T-helper 17 cell (primary cell): ENCODE results near the gene GSG1L2. TPM values are rescaled to one million over a fixed set of nuclear protein-coding genes. Genes with fewer than 3 reads are reported as not detected.

Experiments used
- ATAC-seq: fragments of 150-1000 bp; cut with Tn5 transposase; 2 replicates; pipeline ENCODE4 v1.10.0; 2021; ENCODE audit warnings: mild to moderate bottlenecking, moderate library complexity
- DNase-seq, 3 donors: peaks; one replicate each; pipeline versions ENCODE4 v3.0.0 to v3.0.0-alpha.2; 2020 to 2021
- H3K9me3 ChIP-seq: one replicate; pipeline ENCODE4 v1.7.0; 2013; ENCODE audit warnings: low read length, mild to moderate bottlenecking; ENCODE audit not compliant: control insufficient read depth, poor library complexity, severe bottlenecking
- H3K27ac Mint-ChIP-seq: one replicate; pipeline ENCODE4 v1.8.0; 2022; ENCODE audit warnings: mild to moderate bottlenecking, moderate library complexity, mixed read lengths
- H3K27me3 Mint-ChIP-seq: one replicate; pipeline ENCODE4 v1.8.0; 2022; ENCODE audit warnings: mixed read lengths
- H3K36me3 Mint-ChIP-seq: one replicate; pipeline ENCODE4 v1.8.0; 2022; ENCODE audit warnings: low read depth, mixed read lengths
- H3K4me1 Mint-ChIP-seq: one replicate; pipeline ENCODE4 v1.8.0; 2022; ENCODE audit warnings: mild to moderate bottlenecking, mixed read lengths
- H3K4me3 Mint-ChIP-seq: one replicate; pipeline ENCODE4 v1.8.0; 2022; ENCODE audit warnings: mild to moderate bottlenecking, moderate library complexity, mixed read lengths
- total RNA-seq, 4 donors: library from RNA in 2 of 4; stranded (reverse) in 2 of 4; gene quantifications; one replicate each; pipeline ENCODE4 v1.2.3 and lab custom pipeline; 2022 to 2026

GSG1L2 gene
- total RNA-seq (not detected), total RNA-seq (lab: John Stamatoyannopoulos, UW) (0 reads per million in 2 donors)

DNA sequence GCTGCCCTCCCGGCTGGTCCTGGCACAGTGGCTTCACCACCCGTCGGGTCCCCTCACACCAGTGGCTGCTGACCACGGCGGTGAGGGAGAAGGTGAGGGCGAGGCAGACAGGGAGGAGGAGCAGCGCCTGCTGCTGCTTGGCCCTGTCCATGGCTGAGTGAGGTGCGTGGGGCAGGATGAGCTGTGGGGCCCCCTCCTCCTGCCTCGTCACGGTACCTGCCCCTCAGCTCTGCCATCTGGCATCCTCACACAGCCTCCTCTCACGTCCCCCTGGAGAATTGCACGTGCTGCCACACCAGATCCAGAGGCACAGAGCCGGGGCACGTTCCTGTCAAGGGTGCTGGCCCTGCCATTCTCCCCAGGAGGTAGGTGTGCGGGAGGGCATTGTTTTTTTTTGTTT, at the start of gene GSG1L2:
Gene GSG1L2 (minus strand): TSS at position 159 of the 400 bp plus-strand sequence. CDS start 8 bp downstream, at position 151.
- Mint-ChIP-seq H3K27ac (no peak within 1 kb of the TSS), H3K4me3 (no peak within 1 kb of the TSS), H3K27me3 (peaks cover 44% of the 10 kb centered on the region), H3K4me1 (peaks cover 2% of the 10 kb centered on the region), H3K36me3 (peaks cover 3% of the 10 kb centered on the region)
- no peaks in the 10 kb centered on the region for H3K9me3 ChIP-seq
- ATAC-seq = no peak
- DNase-seq = no peak

DNA sequence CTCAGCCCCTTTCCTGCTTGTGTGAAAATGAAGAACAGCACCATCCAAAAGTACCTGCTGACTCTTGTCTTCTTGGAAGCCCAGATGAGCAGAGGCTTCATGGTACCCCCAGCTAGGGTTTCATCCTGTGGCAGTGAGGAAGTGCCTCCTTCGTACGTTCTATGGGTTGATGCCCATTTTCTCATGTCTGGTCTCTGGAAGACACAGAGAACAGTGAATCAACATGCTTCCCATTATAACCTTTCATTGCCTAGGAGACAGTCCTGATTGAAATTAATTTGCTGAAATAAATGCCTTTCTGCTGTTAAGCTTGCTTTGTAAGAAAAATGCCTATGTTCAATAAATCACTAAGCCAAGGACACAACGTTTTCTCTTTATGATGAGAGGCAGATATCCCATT, 46.7 kb upstream of the GSG1L2 start:
- Mint-ChIP-seq H3K36me3 (no peaks in the 10 kb centered on the region), H3K27me3 (peaks cover 16% of the 10 kb centered on the region), H3K4me3 (no peak overlapping the region), H3K4me1 (no peaks in the 10 kb centered on the region), H3K27ac (no peak overlapping the region)
- H3K9me3 ChIP-seq = no peaks in the 10 kb centered on the region
- DNase-seq = no peak
- no peak for ATAC-seq

DNA sequence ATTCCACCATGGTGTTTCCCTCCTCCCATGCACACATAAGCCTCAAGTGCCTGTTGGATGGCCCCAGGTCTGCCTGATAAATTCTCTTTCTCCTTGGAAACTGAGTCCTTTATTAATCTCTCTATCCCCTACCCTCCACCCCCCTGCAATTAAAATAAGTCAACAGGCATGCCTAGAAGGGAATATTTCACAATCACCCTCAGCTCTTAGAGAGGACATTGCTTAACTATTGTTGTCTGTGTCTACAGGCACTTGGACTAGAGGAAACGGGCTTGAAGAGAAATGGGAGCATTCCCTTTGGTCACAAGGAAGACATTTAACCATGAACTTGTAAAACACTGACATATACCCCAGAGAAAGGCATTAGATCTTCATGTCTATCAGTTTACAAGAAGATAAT, 43.7 kb upstream of the GSG1L2 start:
- ATAC-seq = no peak
- Mint-ChIP-seq H3K27ac (no peak overlapping the region), H3K4me3 (no peak overlapping the region), H3K4me1 (no peaks in the 10 kb centered on the region), H3K36me3 (no peaks in the 10 kb centered on the region), H3K27me3 (peaks cover 6% of the 10 kb centered on the region)
- no peaks in the 10 kb centered on the region for H3K9me3 ChIP-seq
- no peak for DNase-seq

DNA sequence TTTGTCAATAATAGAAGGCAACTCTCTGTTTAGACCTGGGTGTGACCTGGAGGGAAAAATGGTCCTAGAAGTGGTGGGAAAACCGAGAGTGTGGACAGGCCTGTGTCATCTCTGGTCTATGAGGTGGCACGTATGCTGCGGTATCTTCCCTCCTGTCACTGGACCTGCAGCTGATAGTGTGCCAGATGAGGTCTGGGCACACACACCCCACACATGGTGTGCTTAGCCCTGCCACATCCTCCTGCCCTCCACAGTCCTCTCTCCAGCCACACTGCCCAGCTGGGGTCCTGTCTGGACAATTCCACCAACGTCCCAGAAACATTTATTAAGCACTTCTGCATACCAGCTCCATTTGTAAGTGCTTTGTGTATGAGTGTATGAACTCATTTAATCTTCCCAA, 41.1 kb upstream of the GSG1L2 start:
- DNase-seq = no peak
- Mint-ChIP-seq H3K4me3 (no peak overlapping the region), H3K36me3 (no peaks in the 10 kb centered on the region), H3K27ac (no peak overlapping the region), H3K27me3 (peaks cover 6% of the 10 kb centered on the region), H3K4me1 (no peaks in the 10 kb centered on the region)
- no peak for ATAC-seq
- H3K9me3 ChIP-seq = no peaks in the 10 kb centered on the region

DNA sequence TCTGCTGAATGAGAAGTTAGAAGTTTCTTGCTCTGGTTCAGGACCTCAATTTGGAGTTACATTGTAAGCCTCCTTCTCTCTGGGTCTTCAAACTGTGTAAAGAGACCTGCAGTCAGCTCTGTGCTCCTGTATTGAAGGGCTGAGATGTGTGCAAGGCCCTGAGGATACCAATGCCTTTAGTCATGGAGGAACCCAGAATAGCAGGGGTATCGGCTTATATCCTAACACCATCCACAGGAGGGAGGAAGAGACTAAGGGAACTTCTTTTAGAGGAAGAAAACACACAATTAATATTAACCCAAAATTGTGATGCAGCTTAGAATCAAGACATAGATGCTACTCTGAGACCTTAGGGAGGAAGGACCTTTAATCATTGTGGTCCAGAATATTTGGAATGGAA, 40.3 kb upstream of the GSG1L2 start:
- no peak for ATAC-seq
- no peaks in the 10 kb centered on the region for H3K9me3 ChIP-seq
- Mint-ChIP-seq H3K27me3 (peaks cover 4% of the 10 kb centered on the region), H3K4me1 (no peaks in the 10 kb centered on the region), H3K36me3 (no peaks in the 10 kb centered on the region), H3K4me3 (no peak overlapping the region), H3K27ac (no peak overlapping the region)
- DNase-seq = no peak

- Mint-ChIP-seq H3K27me3 (no peaks in the 10 kb centered on the region), H3K4me3 (no peak overlapping the region), H3K27ac (no peak overlapping the region), H3K36me3 (no peaks in the 10 kb centered on the region), H3K4me1 (no peaks in the 10 kb centered on the region)
- no peak for ATAC-seq
- DNase-seq = no peak
- H3K9me3 ChIP-seq = no peaks in the 10 kb centered on the region
These were observed 39.0 kb upstream of the GSG1L2 start for GRCh38 chr17:9860851-9861250.

GRCh38 chr17:9859781-9860180, 37.9 kb upstream of the GSG1L2 start:
- DNase-seq = no peak
- H3K4me1 Mint-ChIP-seq = no peaks in the 10 kb centered on the region
- H3K36me3 Mint-ChIP-seq = no peaks in the 10 kb centered on the region
- no peak for ATAC-seq
- no peak overlapping the region for H3K27ac Mint-ChIP-seq
- H3K4me3 Mint-ChIP-seq = no peak overlapping the region
- no peaks in the 10 kb centered on the region for H3K27me3 Mint-ChIP-seq
- H3K9me3 ChIP-seq = no peaks in the 10 kb centered on the region

GRCh38 chr17:9855036-9855435, 33.2 kb upstream of the GSG1L2 start:
- ATAC-seq = no peak
- H3K4me1 Mint-ChIP-seq = no peaks in the 10 kb centered on the region
- H3K9me3 ChIP-seq = no peaks in the 10 kb centered on the region
- DNase-seq = no peak
- H3K27me3 Mint-ChIP-seq = peaks cover 10% of the 10 kb centered on the region
- H3K36me3 Mint-ChIP-seq = peaks cover 4% of the 10 kb centered on the region
- no peak overlapping the region for H3K27ac Mint-ChIP-seq
- no peak overlapping the region for H3K4me3 Mint-ChIP-seq

DNA sequence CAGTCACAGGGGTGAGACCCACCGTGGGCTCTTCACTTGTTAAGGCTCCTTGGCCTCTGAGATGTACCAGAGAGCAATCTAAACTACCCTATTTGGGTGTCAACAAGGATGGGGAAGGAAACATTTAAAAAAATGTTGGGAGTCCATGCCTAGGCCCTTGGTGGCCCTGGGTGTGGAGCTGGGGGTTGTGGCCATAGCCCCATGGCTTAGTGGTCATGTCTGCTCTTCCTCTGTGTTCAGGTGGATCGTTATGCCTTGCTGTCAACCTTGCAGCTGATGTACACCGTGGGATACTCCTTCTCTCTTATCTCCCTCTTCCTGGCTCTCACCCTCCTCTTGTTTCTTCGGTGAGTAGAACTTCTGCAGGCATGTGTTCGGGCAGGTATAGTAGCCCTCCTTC, 32.4 kb upstream of the GSG1L2 start:
- H3K9me3 ChIP-seq = no peaks in the 10 kb centered on the region
- no peaks in the 10 kb centered on the region for H3K4me1 Mint-ChIP-seq
- H3K27ac Mint-ChIP-seq = no peak overlapping the region
- no peak for DNase-seq
- peaks cover 10% of the 10 kb centered on the region for H3K27me3 Mint-ChIP-seq
- H3K36me3 Mint-ChIP-seq = peaks cover 4% of the 10 kb centered on the region
- H3K4me3 Mint-ChIP-seq = no peak overlapping the region
- ATAC-seq = no peak

DNA sequence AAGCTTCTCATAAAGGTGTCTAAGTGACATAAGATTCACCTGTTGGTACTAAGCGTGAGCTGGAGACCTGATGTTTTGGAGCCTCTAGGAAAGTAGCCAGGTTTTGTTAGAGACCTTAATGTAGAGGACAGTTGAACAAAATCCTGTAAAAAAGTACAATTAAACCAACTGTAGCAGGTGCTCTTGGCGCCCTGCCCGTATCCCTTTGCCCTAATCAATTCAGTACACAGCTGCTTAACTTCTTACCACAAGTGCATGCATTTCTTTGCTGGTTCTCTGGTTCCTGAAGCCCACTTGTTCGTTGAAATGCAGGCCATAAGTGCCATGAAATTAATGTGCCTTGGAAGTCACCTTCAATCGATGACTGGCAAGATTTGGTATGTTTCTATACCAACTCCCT, 28.3 kb upstream of the GSG1L2 start:
- Mint-ChIP-seq H3K36me3 (peaks cover 4% of the 10 kb centered on the region), H3K27me3 (peaks cover 18% of the 10 kb centered on the region), H3K4me3 (no peak overlapping the region), H3K27ac (no peak overlapping the region), H3K4me1 (no peaks in the 10 kb centered on the region)
- ATAC-seq = no peak
- DNase-seq = no peak
- no peaks in the 10 kb centered on the region for H3K9me3 ChIP-seq

- H3K27ac Mint-ChIP-seq = no peak overlapping the region
- H3K4me1 Mint-ChIP-seq = peaks cover 9% of the 10 kb centered on the region
- no peak for ATAC-seq
These were observed 23.4 kb upstream of the GSG1L2 start for GRCh38 chr17:9845306-9845705.

GRCh38 chr17:9844153-9844552, 22.3 kb upstream of the GSG1L2 start:
- no peak for ATAC-seq
- H3K27me3 Mint-ChIP-seq = peaks cover 38% of the 10 kb centered on the region
- peaks cover 6% of the 10 kb centered on the region for H3K36me3 Mint-ChIP-seq
- H3K4me1 Mint-ChIP-seq = peaks cover 9% of the 10 kb centered on the region
- H3K27ac Mint-ChIP-seq = no peak overlapping the region
- H3K4me3 Mint-ChIP-seq = no peak overlapping the region
- no peak for DNase-seq
- H3K9me3 ChIP-seq = no peaks in the 10 kb centered on the region

More at GRCh38 chr17:9845306-9845705, 23.4 kb upstream of the GSG1L2 start:
- no peaks in the 10 kb centered on the region for H3K9me3 ChIP-seq
- Mint-ChIP-seq H3K36me3 (peaks cover 3% of the 10 kb centered on the region), H3K27me3 (peaks cover 29% of the 10 kb centered on the region), H3K4me3 (no peak overlapping the region)
- DNase-seq = no peak

- Mint-ChIP-seq H3K36me3 (peaks cover 6% of the 10 kb centered on the region), H3K4me1 (peaks cover 9% of the 10 kb centered on the region), H3K27me3 (peaks cover 38% of the 10 kb centered on the region), H3K27ac (no peak overlapping the region), H3K4me3 (no peak overlapping the region)
- ATAC-seq = no peak
- no peak for DNase-seq
- H3K9me3 ChIP-seq = no peaks in the 10 kb centered on the region
These were observed 21.5 kb upstream of the GSG1L2 start for GRCh38 chr17:9843152-9844010.
